ENCODE data around the gene TRIM2.

TRIM2 gene

GRCh38 chr4:153384160-153384559, 179.9 kb downstream of the TRIM2 start:
- Histone ChIP-seq H3K27me3 (ENCODE audit: control insufficient read depth, insufficient read depth, low read length, poor library complexity, severe bottlenecking) (no peaks in the 10 kb centered on the region), H3K4me3 (ENCODE audit: insufficient read depth, low read depth, low read length) (no peak overlapping the region), H3K4me1 (ENCODE audit: control insufficient read depth, insufficient read depth, low read length) (no peaks in the 10 kb centered on the region), H3K27ac (ENCODE audit: insufficient read depth, low read depth, low read length, poor library complexity, severe bottlenecking) (no peak overlapping the region), H3K36me3 (ENCODE audit: control insufficient read depth, insufficient read depth, low read length) (no peaks in the 10 kb centered on the region), H3K9me3 (ENCODE audit: control insufficient read depth, low read length) (no peaks in the 10 kb centered on the region)
- WGBS, 2 experiments: 83 to 88% methylated on average over 1 of the region's 1 CpG

- 83 to 87% methylated on average over 2 of the region's 2 CpGs for WGBS, 2 experiments
Measured at GRCh38 chr4:153385784-153386183, 181.5 kb downstream of the TRIM2 start.

GRCh38 chr4:153387981-153388380, 183.7 kb downstream of the TRIM2 start:
- 90 to 96% methylated on average over 4 of the region's 4 CpGs for WGBS, 2 experiments
- H3K27ac ChIP-seq (ENCODE audit: insufficient read depth, low read depth, low read length, poor library complexity, severe bottlenecking): no peak overlapping the region
- no peaks in the 10 kb centered on the region for H3K36me3 ChIP-seq (ENCODE audit: control insufficient read depth, insufficient read depth, low read length)
- H3K4me3 ChIP-seq (ENCODE audit: insufficient read depth, low read depth, low read length): no peak overlapping the region
- H3K4me1 ChIP-seq (ENCODE audit: control insufficient read depth, insufficient read depth, low read length): no peaks in the 10 kb centered on the region
- no peaks in the 10 kb centered on the region for H3K9me3 ChIP-seq (ENCODE audit: control insufficient read depth, low read length)
- no peaks in the 10 kb centered on the region for H3K27me3 ChIP-seq (ENCODE audit: control insufficient read depth, insufficient read depth, low read length, poor library complexity, severe bottlenecking)

More at GRCh38 chr4:153385784-153386183, 181.5 kb downstream of the TRIM2 start:
- Histone ChIP-seq H3K27me3 (ENCODE audit: control insufficient read depth, insufficient read depth, low read length, poor library complexity, severe bottlenecking) (no peaks in the 10 kb centered on the region), H3K4me3 (ENCODE audit: insufficient read depth, low read depth, low read length) (no peak overlapping the region), H3K9me3 (ENCODE audit: control insufficient read depth, low read length) (no peaks in the 10 kb centered on the region), H3K36me3 (ENCODE audit: control insufficient read depth, insufficient read depth, low read length) (no peaks in the 10 kb centered on the region), H3K27ac (ENCODE audit: insufficient read depth, low read depth, low read length, poor library complexity, severe bottlenecking) (no peak overlapping the region), H3K4me1 (ENCODE audit: control insufficient read depth, insufficient read depth, low read length) (no peaks in the 10 kb centered on the region)
